ENCODE data around the gene SLC35C1. TPM values are rescaled to one million over a fixed set of nuclear protein-coding genes. Genes with fewer than 3 reads are reported as not detected.

The SLC35C1 gene
- total and polyA plus RNA-seq, 2 of the 13 experiments (the other 11 are each of a cell fraction or from before 2014, with no cell fraction given) = 2.9 to 7.0 TPM

DNA sequence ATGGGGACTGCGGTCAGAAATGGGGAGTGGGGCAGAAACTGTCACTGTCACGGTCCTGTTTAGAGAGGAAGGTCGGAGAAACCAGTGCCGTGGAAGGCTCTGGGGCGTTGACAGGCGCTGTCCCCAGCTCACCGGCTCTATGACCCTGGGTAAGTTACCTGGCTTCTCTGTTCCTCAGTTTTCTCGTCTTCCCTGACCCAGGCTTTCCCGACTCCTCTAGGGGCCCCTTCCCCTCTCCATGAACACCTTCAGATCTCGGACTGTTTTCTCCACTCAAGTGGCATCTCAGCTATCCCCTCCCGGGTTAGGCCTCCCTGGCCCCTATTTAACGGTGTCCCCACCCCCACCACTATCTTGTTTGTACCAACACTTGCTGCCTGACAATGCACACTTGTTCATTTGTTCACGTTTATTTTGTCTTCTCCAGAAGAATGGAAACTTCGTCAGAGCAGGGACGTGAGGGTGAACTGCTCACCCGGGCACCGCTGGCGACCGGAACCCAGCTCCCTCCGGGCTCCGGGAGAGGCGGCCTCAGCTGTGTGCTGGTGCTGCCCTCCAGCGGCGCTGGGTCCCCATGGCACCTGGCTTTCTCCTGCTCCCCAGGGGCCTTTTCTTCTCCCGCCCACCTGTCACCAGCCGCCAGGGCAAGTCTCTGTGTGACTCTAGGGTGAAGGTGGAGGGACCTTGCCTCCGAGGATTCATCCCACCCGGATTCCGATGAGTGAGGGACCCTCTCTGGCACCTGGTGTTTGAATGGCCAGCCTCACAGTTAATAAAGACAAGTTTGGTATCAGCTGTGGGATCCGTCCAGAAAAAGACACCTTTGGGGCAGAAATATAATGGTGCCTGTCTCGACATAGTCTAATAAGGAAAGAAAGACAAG is 33.1 kb upstream of the SLC35C1 start (continued):
- no peak; the same call in 1 of the 2 replicates for TF ChIP-seq TFDP1 (CRISPR knock-in tag; IDR thresholded peaks at IDR 0.05; ENCODE audit: borderline replicate concordance)
- no peak for TF ChIP-seq ZFP90 (CRISPR knock-in tag; IDR thresholded peaks at IDR 0.05; ENCODE audit: borderline replicate concordance)
- no peak for TF ChIP-seq BORCS8-MEF2B (CRISPR knock-in tag; IDR thresholded peaks at IDR 0.05)
- no peak for TF ChIP-seq YEATS4 (CRISPR knock-in tag; IDR thresholded peaks at IDR 0.05; ENCODE audit: borderline replicate concordance)
- TF ChIP-seq ZNF543 (CRISPR knock-in tag; IDR thresholded peaks at IDR 0.05) = no peak
- TF ChIP-seq ZNF556 (CRISPR knock-in tag; IDR thresholded peaks at IDR 0.05; ENCODE audit: borderline replicate concordance) = 0 out of 2 replicates have a peak, but pooled peaks have one; percentile 42
- no peak for TF ChIP-seq SCMH1 (CRISPR knock-in tag; IDR thresholded peaks at IDR 0.05; ENCODE audit: borderline replicate concordance)
- TF ChIP-seq PHB2 (IDR thresholded peaks at IDR 0.05; ENCODE audit: partially characterized antibody) = no peak
- no peak for TF ChIP-seq FOXM1 (CRISPR knock-in tag; IDR thresholded peaks at IDR 0.05)
- TF ChIP-seq, protein P1, sequence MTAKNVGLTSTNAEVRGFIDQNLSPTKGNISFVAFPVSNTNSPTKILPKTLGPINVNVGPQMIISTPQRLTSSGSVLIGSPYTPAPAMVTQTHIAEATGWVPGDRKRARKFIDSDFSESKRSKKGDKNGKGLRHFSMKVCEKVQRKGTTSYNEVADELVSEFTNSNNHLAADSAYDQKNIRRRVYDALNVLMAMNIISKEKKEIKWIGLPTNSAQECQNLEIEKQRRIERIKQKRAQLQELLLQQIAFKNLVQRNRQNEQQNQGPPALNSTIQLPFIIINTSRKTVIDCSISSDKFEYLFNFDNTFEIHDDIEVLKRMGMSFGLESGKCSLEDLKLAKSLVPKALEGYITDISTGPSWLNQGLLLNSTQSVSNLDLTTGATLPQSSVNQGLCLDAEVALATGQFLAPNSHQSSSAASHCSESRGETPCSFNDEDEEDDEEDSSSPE (CRISPR knock-in tag; IDR thresholded peaks at IDR 0.05) = no peak
- no peak for TF ChIP-seq ZNF558 (CRISPR knock-in tag; IDR thresholded peaks at IDR 0.05; ENCODE audit: borderline replicate concordance)
- 0 out of 2 replicates have a peak, but pooled peaks have one; percentile 30 for TF ChIP-seq ZBTB2 (CRISPR knock-in tag; IDR thresholded peaks at IDR 0.05; ENCODE audit: low read depth)
- TF ChIP-seq ZNF839 (CRISPR knock-in tag; IDR thresholded peaks at IDR 0.05; ENCODE audit: borderline replicate concordance) = no peak
- TF ChIP-seq XRCC5 (optimal IDR thresholded peaks at IDR 0.05; ENCODE audit: low read length) = peak; percentile 82
- TF ChIP-seq, protein P2, sequence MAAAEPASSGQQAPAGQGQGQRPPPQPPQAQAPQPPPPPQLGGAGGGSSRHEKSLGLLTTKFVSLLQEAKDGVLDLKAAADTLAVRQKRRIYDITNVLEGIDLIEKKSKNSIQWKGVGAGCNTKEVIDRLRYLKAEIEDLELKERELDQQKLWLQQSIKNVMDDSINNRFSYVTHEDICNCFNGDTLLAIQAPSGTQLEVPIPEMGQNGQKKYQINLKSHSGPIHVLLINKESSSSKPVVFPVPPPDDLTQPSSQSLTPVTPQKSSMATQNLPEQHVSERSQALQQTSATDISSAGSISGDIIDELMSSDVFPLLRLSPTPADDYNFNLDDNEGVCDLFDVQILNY (CRISPR knock-in tag; conservative IDR thresholded peaks at IDR 0.05) = no peak
- TF ChIP-seq ZNF451 (CRISPR knock-in tag; IDR thresholded peaks at IDR 0.05) = no peak
- TF ChIP-seq ZNF510 (CRISPR knock-in tag; IDR thresholded peaks at IDR 0.05; ENCODE audit: low read depth) = no peak
- TF ChIP-seq MATR3 (CRISPR knock-in tag; IDR thresholded peaks at IDR 0.05) = no peak
- TF ChIP-seq, protein P3, sequence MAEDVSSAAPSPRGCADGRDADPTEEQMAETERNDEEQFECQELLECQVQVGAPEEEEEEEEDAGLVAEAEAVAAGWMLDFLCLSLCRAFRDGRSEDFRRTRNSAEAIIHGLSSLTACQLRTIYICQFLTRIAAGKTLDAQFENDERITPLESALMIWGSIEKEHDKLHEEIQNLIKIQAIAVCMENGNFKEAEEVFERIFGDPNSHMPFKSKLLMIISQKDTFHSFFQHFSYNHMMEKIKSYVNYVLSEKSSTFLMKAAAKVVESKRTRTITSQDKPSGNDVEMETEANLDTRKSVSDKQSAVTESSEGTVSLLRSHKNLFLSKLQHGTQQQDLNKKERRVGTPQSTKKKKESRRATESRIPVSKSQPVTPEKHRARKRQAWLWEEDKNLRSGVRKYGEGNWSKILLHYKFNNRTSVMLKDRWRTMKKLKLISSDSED (CRISPR knock-in tag; IDR thresholded peaks at IDR 0.05) = no peak
- TF ChIP-seq KDM2A (CRISPR knock-in tag; IDR thresholded peaks at IDR 0.05; ENCODE audit: borderline replicate concordance, low read depth) = peak; percentile 70; the same call in 1 of the 2 replicates
- TF ChIP-seq ZNF552 (CRISPR knock-in tag; IDR thresholded peaks at IDR 0.05; ENCODE audit: borderline replicate concordance) = no peak
- TF ChIP-seq, protein P4, sequence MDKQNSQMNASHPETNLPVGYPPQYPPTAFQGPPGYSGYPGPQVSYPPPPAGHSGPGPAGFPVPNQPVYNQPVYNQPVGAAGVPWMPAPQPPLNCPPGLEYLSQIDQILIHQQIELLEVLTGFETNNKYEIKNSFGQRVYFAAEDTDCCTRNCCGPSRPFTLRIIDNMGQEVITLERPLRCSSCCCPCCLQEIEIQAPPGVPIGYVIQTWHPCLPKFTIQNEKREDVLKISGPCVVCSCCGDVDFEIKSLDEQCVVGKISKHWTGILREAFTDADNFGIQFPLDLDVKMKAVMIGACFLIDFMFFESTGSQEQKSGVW (CRISPR knock-in tag; IDR thresholded peaks at IDR 0.05; ENCODE audit: borderline replicate concordance) = no peak

Measured in HepG2 (cell line).